Upper lobe of left lung (tissue), 6 donors: ENCODE data around the gene GAMT. TPM values are rescaled to one million over a fixed set of nuclear protein-coding genes. Genes with fewer than 3 reads are reported as not detected.
A peak's percentile ranks its signal among the peaks of the same experiment; 100 is the strongest.
"Not testable (repeated sequence)": the region's sequence is repeated elsewhere in the genome, so short reads cannot be mapped to it uniquely, and the experiment has no call there.

ENCODE experiments used
- ATAC-seq, 2 donors: fragments of 200-7000 bp; cut with Tn5 transposase; one replicate each; pipeline ENCODE4 v1.9.1; 2022; ENCODE audit warnings: mild to moderate bottlenecking in 2 of 2, moderate library complexity in 2 of 2; ENCODE audit not compliant: low FRiP score in 2 of 2
- DNase-seq, 2 donors: peaks; one replicate each; pipeline ENCODE4 v3.0.0-alpha.2; 2019 to 2020
- H3K27ac ChIP-seq, 4 donors: fragments of 200-600 bp; sonication (generic); one replicate each; pipeline ENCODE4 v1.5.1; 2016 to 2019
- H3K27me3 ChIP-seq, 4 donors: fragments of 200-600 bp; sonication (generic); one replicate each; pipeline ENCODE4 v1.5.1; 2017 to 2019
- H3K36me3 ChIP-seq, 4 donors: fragments of 200-600 bp; sonication (generic); one replicate each; pipeline ENCODE4 v1.5.1; 2016 to 2019
- H3K4me1 ChIP-seq, 4 donors: fragments of 200-600 bp; sonication (generic); one replicate each; pipeline ENCODE4 v1.5.1; 2018 to 2019
- H3K4me3 ChIP-seq, 4 donors: fragments of 200-600 bp; sonication (generic); one replicate each; pipeline ENCODE4 v1.5.1; 2017 to 2019; ENCODE audit warnings: mild to moderate bottlenecking in 2 of 4, moderate library complexity in 1 of 4
- H3K9me3 ChIP-seq, 4 donors: fragments of 200-600 bp; sonication (generic); one replicate each; pipeline ENCODE4 v1.5.1; 2018 to 2019
- CTCF ChIP-seq, 6 experiments: fragments of 450-650 bp in 4 of 6; fragments of 200-600 bp in 2 of 6; sonication (generic) in 2 of 6; IDR thresholded peaks; one replicate each; pipeline ENCODE4 v1.5.1; 2016 to 2019; ENCODE audit warnings: antibody characterized with exemption in 6 of 6
- EP300 ChIP-seq, 4 donors: sonication (generic); formaldehyde crosslinking; IDR thresholded peaks; one replicate each; pipeline ENCODE4 v1.5.1; 2017; ENCODE audit warnings: antibody characterized with exemption in 4 of 4, control low read depth in 2 of 4
- POLR2A ChIP-seq, 4 donors: fragments of 450-650 bp; IDR thresholded peaks; one replicate each; pipeline ENCODE4 v1.5.1; 2016 to 2017; ENCODE audit warnings: antibody characterized with exemption in 4 of 4, mild to moderate bottlenecking in 2 of 4
- POLR2AphosphoS5 ChIP-seq, 2 donors: sonication (generic); formaldehyde crosslinking; IDR thresholded peaks; one replicate each; pipeline ENCODE4 v1.5.1; 2017; ENCODE audit warnings: antibody characterized with exemption in 2 of 2
- WGBS, 2 donors: methylation state at CpG; one replicate each; pipeline ENCODE4 v1.1.5; 2017 to 2018; 5-methylcytosine and 5-hydroxymethylcytosine counted together
- total RNA-seq, 6 donors: library from RNA; depleted of rRNA in 4 of 6; stranded (reverse); fragments of >200 nt in 4 of 6; gene quantifications; one replicate each; pipeline versions ENCODE4 v1.1.0 to v1.2.1, GENCODE V29; 2016 to 2021
- donor health status: DM: no; HTN: no; CAD: no; lungs with moderate emphysema.
- donor health status: DM: no; HTN: yes; CAD: no; lungs with severe emphysema.

Gene GAMT
- total RNA-seq, 6 donors from 2014 or later = 4.0 to 12.1 (median 8.1) TPM

GRCh38 chr19:1441022-1441426 is 39.7 kb upstream of the GAMT start:
- ATAC-seq = no peak
- WGBS, 2 donors = 89% methylated on average over 9 of the region's 9 CpGs
- DNase-seq = peak in 1 of 2 donors; percentile 55
- no peak overlapping the region for H3K4me3 ChIP-seq
- no peak overlapping the region for H3K27ac ChIP-seq
- H3K4me1 ChIP-seq = peaks cover 29 to 44% (median 37%) of the 10 kb centered on the region in 4 donors
- H3K36me3 ChIP-seq = peaks cover 21 to 37% (median 30%) of the 10 kb centered on the region in 4 donors
- TF ChIP-seq POLR2A (IDR thresholded peaks at IDR 0.05) (no peak), POLR2AphosphoS5 (IDR thresholded peaks at IDR 0.05) (no peak), EP300 (IDR thresholded peaks at IDR 0.05) (no peak), CTCF (IDR thresholded peaks at IDR 0.05) (no peak)
- peaks cover 0 to 9% (median 4%) of the 10 kb centered on the region in 4 donors for H3K27me3 ChIP-seq
- H3K9me3 ChIP-seq = no peaks in the 10 kb centered on the region

- DNase-seq = peak in 1 of 2 donors; percentile 73
- H3K9me3 ChIP-seq = no peaks in the 10 kb centered on the region
- TF ChIP-seq CTCF (IDR thresholded peaks at IDR 0.05) = no peak
- TF ChIP-seq POLR2AphosphoS5 (IDR thresholded peaks at IDR 0.05) = no peak
- no peak for TF ChIP-seq EP300 (IDR thresholded peaks at IDR 0.05)
- TF ChIP-seq POLR2A (IDR thresholded peaks at IDR 0.05) = no peak
- peaks cover 21 to 41% (median 32%) of the 10 kb centered on the region in 4 donors for H3K36me3 ChIP-seq
- H3K27ac ChIP-seq = no peak overlapping the region
- H3K4me1 ChIP-seq = peaks cover 23 to 38% (median 31%) of the 10 kb centered on the region in 4 donors
- no peak for ATAC-seq
- 88 to 90% methylated on average over 11 to 15 of the region's 15 CpGs for WGBS, 2 donors
- no peak overlapping the region for H3K4me3 ChIP-seq
- H3K27me3 ChIP-seq = peaks cover 0 to 2% (median under 1%) of the 10 kb centered on the region in 4 donors
These were observed 39.1 kb upstream of the GAMT start for GRCh38 chr19:1440418-1440801.

- peak overlapping the region in 3 of 4 donors; percentile 65 to 88 (median 76) for H3K4me3 ChIP-seq
- peak in 1 of 2 donors; percentile 81 for DNase-seq
- H3K27ac ChIP-seq = peak overlapping the region in 2 of 4 donors; percentile 88 to 95
- not testable (repeated sequence) for H3K27me3 ChIP-seq, ATAC-seq, H3K9me3 ChIP-seq
- WGBS, 2 donors = 84 to 86% methylated on average over 48 to 57 of the region's 57 CpGs
- H3K4me1 ChIP-seq = peaks cover 19 to 32% (median 25%) of the 10 kb centered on the region in 4 donors
- H3K36me3 ChIP-seq = peaks cover 21 to 47% (median 36%) of the 10 kb centered on the region in 4 donors
These were observed 38.4 kb upstream of the GAMT start for GRCh38 chr19:1439525-1440417.

- Histone ChIP-seq H3K9me3 (no peaks in the 10 kb centered on the region), H3K27me3 (no peaks in the 10 kb centered on the region), H3K36me3 (peaks cover 25 to 56% (median 45%) of the 10 kb centered on the region in 4 donors), H3K4me1 (peaks cover 16 to 29% (median 22%) of the 10 kb centered on the region in 4 donors), H3K4me3 (peak overlapping the region; percentile 65 to 88 (median 82)), H3K27ac (peak overlapping the region; percentile 87 to 95 (median 90))
- no peak for DNase-seq
- whole genome bisulfite sequencing, 2 donors = 0 to 1% methylated on average over 9 to 26 of the region's 26 CpGs
- TF ChIP-seq CTCF (IDR thresholded peaks at IDR 0.05) = no peak
- TF ChIP-seq POLR2AphosphoS5 (IDR thresholded peaks at IDR 0.05) = no peak
- no peak for TF ChIP-seq EP300 (IDR thresholded peaks at IDR 0.05)
- TF ChIP-seq POLR2A (IDR thresholded peaks at IDR 0.05) = no peak
- no peak for ATAC-seq
These were observed 37.6 kb upstream of the GAMT start for GRCh38 chr19:1438933-1439354.
